Ramos (cell line): ENCODE data around the gene CXCL5.

ENCODE experiments used
- in situ Hi-C: fragments of 300-500 bp; cut with MboI; formaldehyde crosslinking; loops from one replicate; pipeline ENCODE4 v1.14.3; 2022; ENCODE audit warnings: low sequenced_read_pairs; ENCODE audit not compliant: unreplicated experiment

CXCL5 gene

DNA sequence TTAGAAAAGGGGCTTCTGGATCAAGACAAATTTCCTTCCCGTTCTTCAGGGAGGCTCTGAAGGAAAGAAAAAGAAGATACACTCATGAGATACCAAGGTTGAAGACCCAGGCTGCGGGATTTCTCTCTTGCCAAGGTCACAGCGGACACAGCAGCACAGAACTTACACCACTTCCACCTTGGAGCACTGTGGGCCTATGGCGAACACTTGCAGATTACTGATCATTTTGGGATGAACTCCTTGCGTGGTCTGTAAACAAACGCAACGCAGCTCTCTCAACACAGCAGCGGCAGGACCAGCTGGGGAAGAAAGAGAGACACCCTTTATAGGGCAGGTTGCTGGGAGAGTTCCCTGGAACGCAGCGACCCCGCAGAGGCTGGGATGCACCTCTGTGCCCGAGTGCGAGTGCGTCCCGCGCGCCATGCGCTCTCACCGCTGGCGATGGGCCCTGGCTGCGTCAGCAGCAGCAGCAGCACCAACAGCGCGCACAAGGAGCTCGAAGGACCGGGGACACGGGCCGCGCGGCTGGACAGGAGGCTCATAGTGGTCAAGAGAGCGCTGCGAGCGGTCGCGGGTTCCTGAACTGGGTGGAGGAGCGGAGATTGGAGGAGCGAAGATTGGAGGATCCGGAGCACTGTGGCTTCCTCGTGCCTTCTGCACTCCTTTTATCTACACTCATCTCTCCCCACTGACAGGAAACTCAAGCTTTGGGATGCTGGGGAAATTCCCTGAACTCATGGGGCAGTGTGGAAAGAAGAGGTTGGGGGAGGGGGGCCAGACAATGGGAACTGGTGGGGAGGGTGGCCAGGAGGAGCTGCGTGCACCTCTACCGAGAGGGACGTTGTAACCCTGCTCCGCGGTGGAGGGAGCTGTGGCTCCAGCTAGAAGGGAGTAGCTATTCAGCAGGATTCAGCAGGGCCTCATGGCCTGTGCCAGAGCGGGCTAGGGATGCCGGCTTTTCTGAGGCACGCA is at the start of gene CXCL5:
Gene CXCL5 (minus strand): TSS at position 638 of the 972 bp plus-strand sequence. CDS start 96 bp downstream, at position 542.
- in situ Hi-C loops, result no loop called here

DNA sequence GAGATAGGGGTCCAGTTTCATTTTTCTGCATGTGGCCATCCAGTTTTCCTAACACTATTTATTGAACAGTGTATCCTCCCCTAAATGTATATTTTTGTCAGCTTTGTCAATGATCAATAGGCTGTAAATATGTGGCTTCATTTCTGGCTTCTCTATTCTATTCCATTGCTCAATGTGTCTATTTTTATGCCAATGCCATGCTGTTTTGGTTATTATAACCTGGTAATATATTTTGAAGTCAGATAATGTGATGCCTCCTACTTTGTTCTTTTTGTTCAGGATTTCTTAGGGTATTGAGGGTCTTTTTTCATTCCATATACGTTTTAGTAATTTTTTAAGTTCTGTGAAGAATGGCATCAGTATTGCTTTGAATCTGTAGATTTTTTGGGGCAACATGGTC is 48.7 kb upstream of the CXCL5 start:
- in situ Hi-C loops, result no loop called here

DNA sequence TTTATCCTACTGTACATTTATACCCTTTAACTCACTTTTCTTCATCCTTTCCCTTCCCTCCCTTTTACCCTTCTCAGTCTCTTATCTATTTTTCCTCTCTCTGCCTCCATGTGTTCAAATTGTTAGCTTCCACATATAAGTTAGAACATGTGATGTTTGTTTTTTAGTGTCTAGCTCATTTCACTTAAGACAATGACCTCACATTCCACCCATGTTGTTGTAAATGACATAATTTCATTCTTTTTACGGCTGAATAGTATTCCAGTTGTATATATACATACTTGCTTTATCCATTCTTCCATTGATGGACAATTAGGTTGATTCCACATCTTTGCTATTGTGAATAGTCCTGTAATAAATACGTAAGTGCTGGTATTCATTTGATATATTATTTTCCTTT is 47.3 kb upstream of the CXCL5 start:
- in situ Hi-C loops, result no loop called here

DNA sequence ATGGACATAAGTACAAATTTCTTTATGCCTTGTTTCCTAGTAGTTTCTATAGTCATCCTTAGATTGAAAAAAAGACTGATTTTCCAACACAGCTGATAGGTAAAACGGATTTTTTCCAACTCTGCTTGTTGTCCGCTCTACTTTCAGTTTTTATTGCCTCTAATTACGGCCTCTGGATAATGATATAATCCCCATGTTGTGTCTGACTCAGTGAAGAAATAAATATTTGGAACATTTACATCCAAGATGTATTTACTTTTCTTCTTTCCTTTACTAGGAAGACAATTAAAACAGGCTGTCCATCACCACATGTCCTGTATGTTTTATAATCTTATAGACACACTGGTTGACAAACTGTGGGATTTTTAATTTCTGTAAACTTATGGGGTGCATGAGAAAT is 46.8 kb upstream of the CXCL5 start:
- in situ Hi-C loops, result no loop called here

DNA sequence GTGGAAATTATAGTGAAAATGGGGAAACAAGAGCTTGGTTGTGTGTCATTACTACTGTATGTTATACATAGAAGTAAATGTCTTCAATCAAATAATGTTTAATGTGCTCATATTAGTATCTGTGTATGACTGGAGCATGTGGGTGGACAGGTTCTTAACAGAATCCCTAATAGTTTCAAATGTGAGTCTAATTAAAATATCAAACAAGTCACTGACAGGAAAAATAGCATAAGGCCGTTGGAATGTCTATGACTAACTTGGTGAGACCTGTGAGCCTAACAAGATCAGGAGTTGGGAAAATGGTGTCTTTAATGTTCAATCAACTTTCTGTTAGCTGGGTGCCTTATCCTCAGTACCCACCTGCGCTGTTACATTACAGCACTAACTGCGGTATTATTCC is 46.2 kb upstream of the CXCL5 start:
- in situ Hi-C loops, result no loop called here

DNA sequence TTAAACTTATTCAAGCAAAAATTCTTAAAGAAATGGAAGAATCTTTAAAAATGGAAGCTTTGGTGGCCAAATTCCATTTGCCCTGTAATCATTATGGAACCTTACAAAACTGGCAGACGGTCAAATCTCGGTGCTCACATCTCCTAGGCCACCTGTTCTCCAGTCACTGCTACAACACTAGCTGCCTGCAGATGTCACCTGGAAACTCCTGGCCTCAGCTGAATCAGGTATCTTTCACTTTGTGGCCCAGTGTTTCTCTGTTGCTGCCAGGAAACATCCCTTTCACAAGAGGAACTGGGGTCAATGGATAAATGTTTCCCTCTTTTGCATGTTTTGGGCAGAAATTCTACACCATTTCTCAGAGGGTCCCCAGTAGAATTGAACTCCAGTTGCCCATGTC is 44.2 kb upstream of the CXCL5 start:
- in situ Hi-C loops, result no loop called here

DNA sequence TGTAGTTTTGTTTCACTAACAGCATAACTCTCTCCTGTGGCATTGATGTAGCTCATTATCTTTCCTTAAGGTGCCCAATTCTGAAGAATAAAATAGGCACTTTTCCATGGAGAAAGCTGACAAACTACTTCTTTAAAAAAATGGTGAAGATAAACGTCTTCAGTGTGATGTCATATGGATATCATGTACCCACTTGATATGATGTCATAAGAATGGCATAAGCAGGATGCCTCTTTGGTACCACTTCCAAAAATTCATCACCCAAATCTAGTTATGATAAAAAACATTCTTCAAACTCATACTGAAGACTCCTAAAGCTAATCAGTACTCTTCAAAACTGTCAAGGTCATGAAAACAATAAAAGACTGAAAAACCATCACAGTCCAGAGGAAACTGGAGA is 42.9 kb upstream of the CXCL5 start:
- in situ Hi-C loops, result no loop called here

DNA sequence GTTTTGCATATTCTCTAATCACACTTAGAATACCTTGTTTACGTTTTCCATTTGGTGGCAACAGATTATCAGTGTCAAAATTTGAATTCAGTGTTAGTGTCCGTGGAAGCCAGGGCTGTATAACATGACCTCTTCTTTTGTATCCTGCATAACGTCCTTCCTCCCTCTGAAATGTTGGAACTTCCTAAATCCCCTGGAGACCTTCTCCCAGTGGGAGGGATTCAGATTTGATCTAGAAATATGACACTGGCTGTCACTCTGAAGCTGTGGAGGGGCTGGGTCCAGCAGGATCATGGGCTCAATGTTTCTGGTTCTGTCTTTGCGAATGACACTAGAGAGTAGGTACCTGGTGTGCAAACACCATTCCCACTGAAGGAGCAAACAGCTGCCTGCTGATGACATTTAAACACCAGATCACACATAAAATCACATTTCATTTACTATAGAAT is 40.9 kb upstream of the CXCL5 start:
- in situ Hi-C loops, result no loop called here

DNA sequence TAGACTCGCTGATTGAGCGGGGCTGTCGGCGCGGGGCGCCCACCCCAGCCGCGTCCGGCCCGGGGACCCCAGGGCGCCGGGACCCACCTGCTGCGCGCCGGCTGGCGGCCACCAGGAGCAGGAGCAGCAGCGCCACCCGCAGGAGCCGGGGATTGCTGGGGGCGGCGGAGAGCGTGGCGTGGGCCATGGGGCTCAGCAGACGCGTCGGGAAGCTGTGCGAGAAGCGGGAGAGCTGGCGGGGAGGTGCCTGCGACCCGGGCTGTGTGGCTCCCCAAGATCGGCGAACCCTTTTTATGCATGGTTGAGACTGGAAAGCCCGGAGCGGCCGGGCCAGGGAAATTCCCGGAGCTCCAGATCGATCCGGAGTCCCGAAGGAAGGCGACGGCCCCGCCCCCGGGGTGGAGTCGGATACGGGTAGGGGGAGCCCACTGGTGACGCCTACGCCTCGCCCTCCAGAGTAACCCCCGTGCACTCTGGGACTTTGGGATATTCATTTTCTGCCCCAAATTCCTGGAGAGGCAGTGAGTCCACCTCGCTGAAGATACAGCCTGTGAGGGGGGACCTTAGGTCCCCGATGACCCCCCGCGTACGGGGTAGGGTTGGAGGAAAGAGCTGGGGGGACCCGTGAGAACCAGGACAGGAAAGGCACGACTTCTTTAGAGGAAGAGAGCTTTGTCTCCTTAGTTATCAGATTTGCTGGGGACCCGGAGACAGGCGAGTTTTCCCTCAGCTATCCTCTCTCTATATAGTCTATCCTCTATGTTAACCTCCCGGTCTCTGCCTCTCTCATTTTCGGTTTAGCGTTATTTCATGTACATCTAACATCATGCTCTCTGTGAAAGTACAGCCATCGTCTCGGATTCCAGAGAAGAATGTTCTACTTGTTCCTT is 40.2 kb upstream of the CXCL5 start, which contains the start of gene CXCL3:
Gene CXCL3 (minus strand): TSS at position 265 of the 890 bp plus-strand sequence. CDS start 78 bp downstream, at position 187.
- in situ Hi-C loops, result no loop called here

DNA sequence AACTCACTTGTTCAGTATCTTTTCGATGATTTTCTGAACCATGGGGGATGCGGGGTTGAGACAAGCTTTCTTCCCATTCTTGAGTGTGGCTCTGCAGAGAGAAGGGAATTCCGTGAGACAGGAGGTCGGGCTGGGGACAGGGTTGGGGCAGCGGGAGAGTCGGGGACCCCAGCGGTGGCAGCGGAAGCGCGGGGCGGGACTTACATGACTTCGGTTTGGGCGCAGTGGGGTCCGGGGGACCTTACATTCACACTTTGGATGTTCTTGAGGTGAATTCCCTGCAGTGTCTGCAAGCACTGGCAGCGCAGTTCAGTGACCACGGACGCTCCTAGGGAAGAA is 39.6 kb upstream of the CXCL5 start:
- in situ Hi-C loops, result no loop called here

DNA sequence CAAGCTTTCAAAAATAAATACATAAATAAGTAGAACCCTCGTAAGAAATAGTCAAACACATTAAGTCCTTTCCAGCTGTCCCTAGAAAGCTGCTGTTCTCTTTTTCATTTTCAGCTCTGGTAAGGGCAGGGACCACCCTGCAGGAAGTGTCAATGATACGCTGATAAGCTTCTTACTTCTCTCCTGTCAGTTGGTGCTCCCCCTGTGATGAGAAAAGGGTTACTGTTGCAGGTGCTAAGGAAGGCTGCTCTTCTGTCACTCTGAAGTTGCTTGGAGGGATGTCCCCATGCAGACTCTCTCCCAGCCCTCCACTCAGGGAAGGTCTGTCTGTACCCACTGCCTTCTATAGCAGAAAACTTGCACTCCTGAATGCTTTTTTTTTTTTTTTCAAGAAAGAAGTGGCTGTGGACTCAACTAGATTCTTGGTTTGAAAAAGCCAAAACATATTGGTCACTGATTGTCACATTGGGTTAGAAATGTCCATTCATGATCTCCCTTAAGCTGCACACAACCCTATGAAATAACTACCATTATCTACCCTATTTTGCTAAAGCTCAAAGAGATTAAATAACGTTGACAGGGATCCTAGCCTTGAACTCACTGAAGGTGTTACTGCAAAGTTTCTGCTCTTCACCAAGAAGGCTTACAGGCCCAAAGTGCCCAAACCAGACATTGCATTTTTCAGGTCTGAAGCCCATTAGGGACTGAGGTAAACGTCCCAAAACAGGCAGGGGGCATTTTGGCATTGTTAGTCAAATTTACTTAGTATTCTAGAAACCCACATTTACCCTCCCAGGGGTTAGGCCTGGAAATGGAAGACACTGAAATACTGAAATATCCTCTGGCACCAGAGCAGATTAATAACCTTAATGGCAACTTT is 38.8 kb upstream of the CXCL5 start:
- in situ Hi-C loops, result no loop called here

DNA sequence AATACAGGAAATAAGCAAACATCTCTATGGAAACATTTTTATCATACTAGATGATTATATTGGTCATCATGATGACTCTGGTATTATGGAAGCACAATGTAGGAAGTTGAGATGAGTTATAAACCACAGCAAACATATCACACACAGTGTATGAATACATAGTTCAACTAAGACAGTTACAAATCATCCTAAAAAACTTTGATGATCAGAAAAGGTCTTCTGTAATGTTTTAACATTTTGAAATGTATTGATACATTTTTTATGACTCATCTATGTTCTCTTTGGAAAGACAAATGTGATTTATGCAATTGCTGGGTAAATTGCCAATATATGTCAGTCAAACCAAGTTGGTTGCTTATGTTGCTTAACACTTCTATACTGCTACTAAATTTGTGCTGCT is 35.3 kb upstream of the CXCL5 start:
- in situ Hi-C loops, result no loop called here

DNA sequence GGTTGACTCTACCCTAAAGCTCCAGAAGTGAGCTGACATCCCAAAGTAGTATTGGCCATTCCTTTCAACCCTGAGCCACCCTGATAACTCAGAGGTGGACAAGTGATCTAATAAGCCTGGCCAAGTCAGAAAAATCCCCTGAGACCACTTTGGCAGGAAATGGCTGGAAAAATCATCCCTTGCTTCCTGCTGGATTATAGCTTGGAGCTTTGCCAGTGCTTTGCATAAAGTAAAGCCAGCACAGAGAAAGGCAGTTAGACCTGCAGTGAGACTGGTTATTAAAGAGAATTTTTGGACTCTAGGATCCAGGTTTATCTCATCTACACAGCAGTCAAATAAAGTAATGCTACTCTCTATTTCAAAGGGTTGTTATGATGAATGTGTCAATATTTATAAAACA is 33.6 kb upstream of the CXCL5 start:
- in situ Hi-C loops, result no loop called here

DNA sequence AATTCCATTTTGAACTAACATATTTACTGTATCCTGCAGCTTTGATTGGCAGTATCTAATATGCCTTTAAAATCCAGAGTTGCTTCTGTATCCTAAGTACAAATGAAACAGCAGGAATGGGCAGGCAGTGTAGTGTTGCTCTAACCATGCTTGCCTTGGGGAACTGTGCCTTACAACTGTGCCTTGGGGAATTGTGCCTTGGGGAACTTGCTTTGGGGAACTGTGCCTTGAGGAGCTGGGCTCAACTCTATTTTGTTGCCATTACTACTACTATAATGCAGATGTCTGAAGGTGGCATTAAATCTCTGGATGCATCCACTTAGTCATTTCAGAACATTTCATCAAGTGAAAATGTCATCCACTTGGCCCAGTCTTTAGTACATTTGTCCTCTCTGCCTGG is 33.1 kb upstream of the CXCL5 start:
- in situ Hi-C loops, result no loop called here

DNA sequence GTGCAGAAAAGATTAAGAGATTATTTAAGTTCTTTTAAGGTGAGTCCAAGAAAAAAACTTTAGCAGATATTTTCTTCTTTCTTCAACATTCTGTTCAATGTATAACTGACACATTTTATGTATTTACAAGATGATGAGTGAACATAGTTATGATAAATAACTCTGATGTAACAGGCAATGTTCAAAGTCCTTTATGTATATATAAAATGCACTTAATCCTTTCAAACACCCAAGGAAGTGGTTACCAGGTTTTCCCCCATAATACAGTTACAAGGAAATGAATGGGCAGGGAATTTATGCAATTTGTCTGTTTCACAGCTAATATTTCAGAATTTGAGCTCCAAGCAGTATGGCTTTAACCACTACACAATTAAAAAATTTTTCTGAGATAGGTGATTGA is 31.8 kb upstream of the CXCL5 start:
- in situ Hi-C loops, result no loop called here

DNA sequence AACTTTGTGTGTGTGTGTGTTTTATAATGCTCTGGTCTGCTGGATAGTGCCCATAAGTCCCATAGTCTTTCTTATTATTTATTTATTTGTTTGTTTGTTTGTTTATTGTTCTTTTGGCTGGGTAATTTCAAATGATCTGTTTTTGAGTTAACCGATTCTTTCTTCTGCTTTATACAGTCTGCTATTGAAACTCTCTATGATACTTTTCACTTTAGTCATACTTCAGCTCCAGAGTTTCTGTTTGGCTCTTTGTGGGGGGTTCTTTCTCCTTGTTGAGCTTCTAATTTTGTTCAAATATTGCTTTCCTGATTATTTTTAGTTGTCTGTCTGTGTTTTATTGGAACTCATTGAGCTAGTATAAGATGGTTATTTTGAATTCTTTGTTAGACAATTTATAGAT is 30.0 kb upstream of the CXCL5 start:
- in situ Hi-C loops, result no loop called here

DNA sequence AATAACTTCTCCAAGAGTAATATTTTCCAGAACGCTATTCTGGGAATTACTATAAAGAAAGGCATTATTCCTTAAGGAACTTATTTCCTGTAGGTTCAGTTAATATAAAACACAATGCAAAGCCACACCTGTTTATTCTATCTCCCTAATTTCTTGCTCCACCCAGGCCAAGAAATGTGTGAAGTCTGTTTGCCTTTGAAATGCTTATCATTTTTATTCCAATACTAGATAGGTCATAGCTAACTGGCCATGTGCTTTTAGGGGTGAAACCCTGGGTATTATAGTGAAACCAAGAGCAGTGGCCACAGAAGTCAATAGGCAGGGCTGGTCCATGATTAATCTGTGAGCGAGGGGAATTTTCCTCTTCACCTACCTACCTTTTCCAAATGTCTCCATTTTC is 25.2 kb upstream of the CXCL5 start:
- in situ Hi-C loops, result no loop called here

DNA sequence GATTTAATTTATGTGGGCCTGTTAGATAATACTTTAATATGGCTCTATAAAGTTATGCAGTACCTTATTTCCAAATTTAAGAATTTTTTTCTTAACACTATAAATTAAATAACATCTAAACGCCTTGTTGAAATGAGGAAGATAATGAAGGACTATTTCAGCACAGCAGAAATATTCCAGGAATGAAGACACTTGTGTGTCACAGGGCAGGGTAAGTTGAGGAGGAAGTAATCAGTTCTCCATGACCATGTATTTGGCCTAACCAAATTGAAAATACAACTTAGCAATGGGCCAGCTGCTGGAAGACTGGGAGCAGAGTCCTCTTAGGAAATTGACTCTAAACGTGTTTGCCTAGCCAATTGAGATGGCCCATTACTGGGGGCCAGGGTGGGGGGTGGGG is 23.1 kb upstream of the CXCL5 start:
- in situ Hi-C loops, result no loop called here

DNA sequence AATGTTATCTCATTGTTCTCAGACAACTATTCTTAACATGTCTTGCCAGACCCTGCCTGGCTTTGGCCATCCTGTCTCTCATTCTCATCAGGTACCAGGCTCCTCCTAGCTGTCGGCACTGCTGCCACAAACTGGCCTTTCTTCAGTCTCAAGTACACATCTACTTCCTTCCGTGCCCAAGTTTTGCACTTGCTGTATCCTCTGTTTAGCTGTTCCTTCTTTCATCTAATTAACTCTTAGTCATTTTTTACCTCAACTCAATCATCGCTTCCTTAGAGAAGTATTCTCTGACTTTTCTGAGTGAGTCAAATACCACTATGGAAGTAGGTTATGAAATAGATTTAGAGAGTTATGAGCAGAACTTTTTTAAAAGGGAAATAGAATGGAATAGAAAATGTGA is 20.3 kb upstream of the CXCL5 start:
- in situ Hi-C loops, result no loop called here

DNA sequence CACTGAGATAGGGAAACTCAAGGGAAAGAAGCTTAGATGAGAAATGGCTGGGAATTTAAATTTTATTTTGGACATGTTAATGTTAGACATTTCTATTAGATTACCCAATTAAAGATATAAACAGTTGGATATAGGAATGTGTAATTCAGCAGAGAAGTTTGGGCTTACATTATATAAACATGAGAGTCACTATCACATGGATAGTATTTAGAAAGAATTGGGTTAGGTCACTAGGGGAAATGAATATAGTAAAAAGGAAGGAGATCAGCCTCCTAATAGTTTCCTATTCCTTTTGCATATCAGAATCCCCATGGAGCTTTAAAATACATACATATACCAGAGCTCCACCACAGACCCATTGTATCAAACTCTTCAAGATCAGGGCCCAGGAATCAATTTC is 19.6 kb upstream of the CXCL5 start:
- in situ Hi-C loops, result no loop called here
